Measurements from ENCODE around the gene REXO1. TPM values are rescaled to one million over a fixed set of nuclear protein-coding genes. Genes with fewer than 3 reads are reported as not detected.
"Not testable (repeated sequence)": the region's sequence is repeated elsewhere in the genome, so short reads cannot be mapped to it uniquely, and the experiment has no call there.

REXO1 gene
- total and polyA plus RNA-seq, 2 donors (not counting 3 experiments of a cell fraction or from before 2014, with no cell fraction given), result 41.1 to 56.9 TPM

DNA sequence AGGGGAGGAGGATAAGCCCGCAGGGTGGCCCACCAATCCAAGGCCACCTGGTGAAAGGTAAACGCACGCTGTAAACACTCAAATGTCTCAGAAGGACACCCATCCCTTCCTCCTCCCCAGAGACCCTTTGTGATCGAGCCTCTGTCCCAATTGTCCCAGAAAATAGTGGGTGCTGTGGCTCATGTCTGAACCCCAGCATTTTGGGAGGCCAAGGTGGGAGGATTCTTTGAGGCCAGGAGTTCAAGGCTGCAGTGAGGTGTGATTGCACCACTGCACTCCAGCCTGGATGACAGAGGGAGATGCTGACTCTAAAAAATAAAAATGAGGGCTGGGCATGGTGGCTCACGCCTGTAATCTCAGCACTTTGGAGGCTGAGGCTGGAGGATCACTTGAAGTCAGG, 40.1 kb upstream of the REXO1 start:
- TF ChIP-seq MYC (IDR thresholded peaks at IDR 0.05; ENCODE audit: low read depth, low read length), result no peak
- TF ChIP-seq MAX (IDR thresholded peaks at IDR 0.05; ENCODE audit: insufficient read depth, insufficient read length), result no peak
- TF ChIP-seq POLR2AphosphoS5 (IDR thresholded peaks at IDR 0.05; ENCODE audit: insufficient read depth, low read depth, low read length), result no peak
- no peak for TF ChIP-seq FOS (IDR thresholded peaks at IDR 0.05; ENCODE audit: borderline replicate concordance, insufficient read depth, low read length)
- no peak for TF ChIP-seq JUN (IDR thresholded peaks at IDR 0.05; ENCODE audit: borderline replicate concordance, insufficient read depth, insufficient read length, low read depth)
- TF ChIP-seq, protein P1, sequence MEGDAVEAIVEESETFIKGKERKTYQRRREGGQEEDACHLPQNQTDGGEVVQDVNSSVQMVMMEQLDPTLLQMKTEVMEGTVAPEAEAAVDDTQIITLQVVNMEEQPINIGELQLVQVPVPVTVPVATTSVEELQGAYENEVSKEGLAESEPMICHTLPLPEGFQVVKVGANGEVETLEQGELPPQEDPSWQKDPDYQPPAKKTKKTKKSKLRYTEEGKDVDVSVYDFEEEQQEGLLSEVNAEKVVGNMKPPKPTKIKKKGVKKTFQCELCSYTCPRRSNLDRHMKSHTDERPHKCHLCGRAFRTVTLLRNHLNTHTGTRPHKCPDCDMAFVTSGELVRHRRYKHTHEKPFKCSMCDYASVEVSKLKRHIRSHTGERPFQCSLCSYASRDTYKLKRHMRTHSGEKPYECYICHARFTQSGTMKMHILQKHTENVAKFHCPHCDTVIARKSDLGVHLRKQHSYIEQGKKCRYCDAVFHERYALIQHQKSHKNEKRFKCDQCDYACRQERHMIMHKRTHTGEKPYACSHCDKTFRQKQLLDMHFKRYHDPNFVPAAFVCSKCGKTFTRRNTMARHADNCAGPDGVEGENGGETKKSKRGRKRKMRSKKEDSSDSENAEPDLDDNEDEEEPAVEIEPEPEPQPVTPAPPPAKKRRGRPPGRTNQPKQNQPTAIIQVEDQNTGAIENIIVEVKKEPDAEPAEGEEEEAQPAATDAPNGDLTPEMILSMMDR (IDR thresholded peaks at IDR 0.05; ENCODE audit: extremely low read depth in 1 of 2, insufficient read depth in 1 of 2, low read depth in 1 of 2, low read length in 2 of 2), result no peak
- no peak for TF ChIP-seq GATA2 (IDR thresholded peaks at IDR 0.05; ENCODE audit: insufficient read depth, insufficient read length, low read depth, low read length)
- no peak for TF ChIP-seq EZH2 (IDR thresholded peaks at IDR 0.05; ENCODE audit: borderline replicate concordance, low read depth, low read length, severe bottlenecking)
- TF ChIP-seq POLR2A (IDR thresholded peaks at IDR 0.05; ENCODE audit: low read depth, low read length), result no peak
- no TSS peak for BruUV-seq (replicated peaks)
- POLR2A ChIA-PET, result no interaction called here

DNA sequence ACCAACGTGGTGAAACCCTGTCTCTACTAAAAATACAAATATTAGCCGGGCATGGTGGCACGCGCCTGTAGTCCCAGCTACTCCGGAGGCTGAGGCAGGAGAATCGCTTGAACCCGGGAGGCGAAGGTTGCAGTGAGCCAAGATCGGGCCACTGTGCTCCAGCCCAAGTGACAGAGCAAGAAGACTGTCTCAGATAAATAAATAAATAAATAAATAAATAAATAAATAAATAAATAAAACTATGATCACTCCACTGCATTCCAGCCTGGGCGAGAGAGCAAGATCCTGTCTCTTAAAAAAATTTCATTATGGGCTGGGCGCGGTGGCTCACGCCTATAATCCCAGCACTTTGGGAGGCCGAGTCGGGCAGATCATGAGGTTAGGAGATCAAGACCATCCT, 38.1 kb upstream of the REXO1 start:
- CTCF ChIA-PET; BruUV-seq (replicated peaks); H4K20me1 ChIP-seq (replicated peaks; ENCODE audit: control insufficient read depth, extremely low read depth, insufficient read depth, low read length); H3K27ac ChIP-seq (ENCODE audit: insufficient read depth, low read depth, low read length); H3K9me1 ChIP-seq (replicated peaks; ENCODE audit: control insufficient read depth, extremely low read depth, insufficient read depth, low read length); dilution Hi-C loops (cut with MboI; ENCODE audit: extremely low pct_ligation_motif_present, low sequenced_read_pairs); intact Hi-C loops (cut with micrococcal nuclease); H3K36me3 ChIP-seq (ENCODE audit: control insufficient read depth in 2 of 2, extremely low read depth in 1 of 2, insufficient read depth in 2 of 2, low read length in 2 of 2); H2AFZ ChIP-seq (ENCODE audit: low read depth, low read length); H3K4me2 ChIP-seq (ENCODE audit: insufficient read depth, low read length); DNase-seq (ENCODE audit: low read depth, low spot score); H3K9ac ChIP-seq (replicated peaks; ENCODE audit: extremely low read depth, insufficient read depth, low read length); H3K4me3 ChIP-seq (replicated peaks in 1 of 3; ENCODE audit: insufficient read depth in 1 of 3, low read depth in 1 of 3, low read length in 3 of 3); H3K27me3 ChIP-seq (ENCODE audit: control insufficient read depth in 2 of 2, insufficient read depth in 2 of 2, low read length in 2 of 2); FAIRE-seq; H3K9me3 ChIP-seq (replicated peaks; ENCODE audit: control insufficient read depth, insufficient read depth, low read length); POLR2A ChIA-PET: not testable (repeated sequence)
- peaks cover 27% of the 10 kb centered on the region for H3K4me1 ChIP-seq (ENCODE audit: control insufficient read depth, extremely low read depth, insufficient read depth, low read length)
- H3K79me2 ChIP-seq (ENCODE audit: control insufficient read depth, insufficient read depth, low read length), result peaks cover 35% of the 10 kb centered on the region

More for the DNA sequence above, 40.1 kb upstream of the REXO1 start:
- Histone ChIP-seq H3K36me3 (ENCODE audit: control insufficient read depth in 2 of 2, extremely low read depth in 1 of 2, insufficient read depth in 2 of 2, low read length in 2 of 2) (no peaks in the 10 kb centered on the region), H3K4me1 (ENCODE audit: control insufficient read depth, extremely low read depth, insufficient read depth, low read length) (peaks cover 12% of the 10 kb centered on the region), H3K79me2 (ENCODE audit: control insufficient read depth, insufficient read depth, low read length) (peaks cover 17% of the 10 kb centered on the region), H2AFZ (ENCODE audit: low read depth, low read length) (no peak overlapping the region), H3K4me2 (ENCODE audit: insufficient read depth, low read length) (no peak overlapping the region), H3K27ac (ENCODE audit: insufficient read depth, low read depth, low read length) (no peak overlapping the region), H4K20me1 (replicated peaks; ENCODE audit: control insufficient read depth, extremely low read depth, insufficient read depth, low read length) (no peaks in the 10 kb centered on the region), H3K9me3 (replicated peaks; ENCODE audit: control insufficient read depth, insufficient read depth, low read length) (no peaks in the 10 kb centered on the region), H3K9me1 (replicated peaks; ENCODE audit: control insufficient read depth, extremely low read depth, insufficient read depth, low read length) (no peaks in the 10 kb centered on the region), H3K27me3 (ENCODE audit: control insufficient read depth in 2 of 2, insufficient read depth in 2 of 2, low read length in 2 of 2) (no peaks in the 10 kb centered on the region), H3K4me3 (replicated peaks in 1 of 3; ENCODE audit: insufficient read depth in 1 of 3, low read depth in 1 of 3, low read length in 3 of 3) (no peak overlapping the region), H3K9ac (replicated peaks; ENCODE audit: extremely low read depth, insufficient read depth, low read length) (no peak overlapping the region)
- intact Hi-C loops (cut with micrococcal nuclease), result no loop called here
- FAIRE-seq (no peak), DNase-seq (ENCODE audit: low read depth, low spot score) (no peak)
- CTCF ChIA-PET, result interaction anchor here (0.9 kb wide), 1 partner anchor 22 kb away, joined by 3 read pairs; no protein-coding TSS in a partner anchor
- dilution Hi-C loops (cut with MboI; ENCODE audit: extremely low pct_ligation_motif_present, low sequenced_read_pairs), result no loop called here

Measured in endothelial cell of umbilical vein (primary cell).